Stomach (tissue), 9 donors: ENCODE measurements around the gene HDAC9. TPM values are rescaled to one million over a fixed set of nuclear protein-coding genes. Genes with fewer than 3 reads are reported as not detected.

Experiments used
- DNase-seq, 2 donors: peaks; one replicate each; pipeline versions ENCODE4 v3.0.0 to v3.0.0-alpha.2; 2013 to 2019
- H3K27ac ChIP-seq, 5 donors: fragments of 200-600 bp in 4 of 5; sonication (generic) in 4 of 5; one replicate each; pipeline ENCODE4 v1.5.1; 2013 to 2019; ENCODE audit warnings: mild to moderate bottlenecking in 1 of 5, moderate library complexity in 1 of 5
- H3K27me3 ChIP-seq, 3 donors: fragments of 200-600 bp; sonication (generic); one replicate each; pipeline ENCODE4 v1.5.1; 2017 to 2019; ENCODE audit warnings: mixed run types in 1 of 3
- H3K36me3 ChIP-seq, 4 donors: fragments of 200-600 bp; sonication (generic); 1 replicate in 3 of 4; 2 replicates in 1 of 4; pipeline ENCODE4 v1.5.1; 2016 to 2019
- H3K4me1 ChIP-seq, 4 donors: fragments of 200-600 bp; sonication (generic); one replicate each; pipeline ENCODE4 v1.5.1; 2016 to 2019
- H3K4me3 ChIP-seq, 4 donors: fragments of 200-600 bp; sonication (generic) in 3 of 4; one replicate each; pipeline ENCODE4 v1.5.1; 2016 to 2019; ENCODE audit warnings: mild to moderate bottlenecking in 1 of 4
- H3K9me3 ChIP-seq, 4 donors: fragments of 200-600 bp; sonication (generic); one replicate each; pipeline ENCODE4 v1.5.1; 2016 to 2019
- CTCF ChIP-seq, 7 experiments: fragments of 450-650 bp in 4 of 7; fragments of 200-600 bp in 3 of 7; sonication (generic) in 3 of 7; IDR thresholded peaks; one replicate each; pipeline ENCODE4 v1.5.1; 2016 to 2019; ENCODE audit warnings: antibody characterized with exemption in 7 of 7, control low read depth in 2 of 7, mild to moderate bottlenecking in 1 of 7
- EP300 ChIP-seq: sonication (generic); formaldehyde crosslinking; IDR thresholded peaks from one replicate; pipeline ENCODE4 v1.6.1; 2017; ENCODE audit warnings: antibody characterized with exemption
- POLR2A ChIP-seq, 4 donors: fragments of 450-650 bp; IDR thresholded peaks; one replicate each; pipeline ENCODE4 v1.6.1; 2016; ENCODE audit warnings: antibody characterized with exemption in 4 of 4, control low read depth in 2 of 4, mild to moderate bottlenecking in 1 of 4, moderate library complexity in 1 of 4
- POLR2AphosphoS5 ChIP-seq, 3 donors: sonication (generic); formaldehyde crosslinking; IDR thresholded peaks; one replicate each; pipeline ENCODE4 v1.6.1; 2016; ENCODE audit warnings: antibody characterized with exemption in 3 of 3
- WGBS, 5 donors: extraction: QIAGEN DNeasy Blood & Tissue Kit in 3 of 5; methylation state at CpG; one replicate each; pipeline versions ENCODE4 v1.1.5 to v1.1.7; 2013 to 2018; 5-methylcytosine and 5-hydroxymethylcytosine counted together
- intact Hi-C: fragments of 100-400 bp; cut with DNase I; formaldehyde crosslinking; loops from one replicate; pipeline ENCODE4 v1.15.1; 2023; ENCODE audit warnings: low total_unique reads
- polyA plus RNA-seq, 3 donors: library from polyadenylated mRNA; stranded (reverse); fragments of 200-250 nt; gene quantifications; one replicate each; pipeline ENCODE4 v1.2.3, GENCODE V29; 2013
- total RNA-seq, 5 donors: library from RNA; depleted of rRNA; stranded (reverse); fragments of >200 nt; gene quantifications; one replicate each; pipeline versions ENCODE4 v1.1.0 to v1.2.3, GENCODE V29; 2014 to 2016
- donor health status: healthy with polysubstance abuse.
- donor health status: Bipolar disorder and iron deficiency.
- donor health status: healthy.

Gene HDAC9
- total and polyA plus RNA-seq, 8 donors: 1.4 to 60.0 (median 9.8) TPM

GRCh38 chr7:18849130-18849529, 353.6 kb downstream of the HDAC9 start:
- TF ChIP-seq POLR2AphosphoS5 (IDR thresholded peaks at IDR 0.05) (no peak), CTCF (IDR thresholded peaks at IDR 0.05) (no peak), EP300 (no peak), POLR2A (IDR thresholded peaks at IDR 0.05) (no peak)
- Histone ChIP-seq H3K4me1 (no peaks in the 10 kb centered on the region), H3K9me3 (no peaks in the 10 kb centered on the region), H3K4me3 (no peak overlapping the region), H3K27me3 (no peaks in the 10 kb centered on the region), H3K27ac (no peak overlapping the region), H3K36me3 (no peaks in the 10 kb centered on the region)
- intact Hi-C loops: no loop called here
- 42 to 59% (median 50%) methylated on average over 1 of the region's 1 CpG for WGBS, 5 donors
- no peak for DNase-seq

- no peaks in the 10 kb centered on the region for H3K9me3 ChIP-seq
- intact Hi-C loops: no loop called here
- TF ChIP-seq POLR2A (IDR thresholded peaks at IDR 0.05) (no peak), CTCF (IDR thresholded peaks at IDR 0.05) (no peak), POLR2AphosphoS5 (IDR thresholded peaks at IDR 0.05) (no peak), EP300 (no peak)
- H3K27me3 ChIP-seq: no peaks in the 10 kb centered on the region
- whole genome bisulfite sequencing, 5 donors: 70 to 79% (median 77%) methylated on average over 4 of the region's 4 CpGs
- no peaks in the 10 kb centered on the region for H3K36me3 ChIP-seq
- no peak overlapping the region for H3K4me3 ChIP-seq
- H3K4me1 ChIP-seq: peaks cover 0 to 6% (median 0%) of the 10 kb centered on the region in 4 donors
- no peak overlapping the region for H3K27ac ChIP-seq
- DNase-seq: no peak
These were observed 360.2 kb downstream of the HDAC9 start for GRCh38 chr7:18855796-18856195.

- H3K36me3 ChIP-seq: no peaks in the 10 kb centered on the region
- peaks cover 0 to 6% (median 0%) of the 10 kb centered on the region in 4 donors for H3K4me1 ChIP-seq
- TF ChIP-seq CTCF (IDR thresholded peaks at IDR 0.05): no peak
- no peak for TF ChIP-seq POLR2AphosphoS5 (IDR thresholded peaks at IDR 0.05)
- no peak for DNase-seq
- 51 to 71% (median 66%) methylated on average over 3 of the region's 3 CpGs for WGBS, 5 donors
- no peak overlapping the region for H3K4me3 ChIP-seq
- no peaks in the 10 kb centered on the region for H3K27me3 ChIP-seq
- intact Hi-C loops: no loop called here
- H3K27ac ChIP-seq: no peak overlapping the region
- no peaks in the 10 kb centered on the region for H3K9me3 ChIP-seq
These were observed 362.7 kb downstream of the HDAC9 start for GRCh38 chr7:18858232-18858631.

GRCh38 chr7:18859318-18859717, 363.8 kb downstream of the HDAC9 start:
- TF ChIP-seq CTCF (IDR thresholded peaks at IDR 0.05) (no peak), POLR2AphosphoS5 (IDR thresholded peaks at IDR 0.05) (no peak), POLR2A (IDR thresholded peaks at IDR 0.05) (no peak), EP300 (no peak)
- 53 to 91% (median 81%) methylated on average over 1 of the region's 1 CpG for WGBS, 5 donors
- intact Hi-C loops: no loop called here

More at GRCh38 chr7:18859318-18859717, 363.8 kb downstream of the HDAC9 start:
- no peak for DNase-seq
- H3K27me3 ChIP-seq: no peaks in the 10 kb centered on the region
- H3K4me3 ChIP-seq: no peak overlapping the region
- H3K27ac ChIP-seq: no peak overlapping the region
- peaks cover 0 to 6% (median 0%) of the 10 kb centered on the region in 4 donors for H3K4me1 ChIP-seq
- no peaks in the 10 kb centered on the region for H3K9me3 ChIP-seq
- H3K36me3 ChIP-seq: no peaks in the 10 kb centered on the region
